Upper lobe of left lung (tissue), 4 donors: ENCODE data around the gene PCDHB12.
"Not testable (repeated sequence)": the region's sequence is repeated elsewhere in the genome, so short reads cannot be mapped to it uniquely, and the experiment has no call there.

Experiments used
- EP300 ChIP-seq, 4 donors: sonication (generic); formaldehyde crosslinking; IDR thresholded peaks; one replicate each; pipeline ENCODE4 v1.5.1; 2017; ENCODE audit warnings: antibody characterized with exemption in 4 of 4, control low read depth in 2 of 4
- POLR2A ChIP-seq, 4 donors: fragments of 450-650 bp; IDR thresholded peaks; one replicate each; pipeline ENCODE4 v1.5.1; 2016 to 2017; ENCODE audit warnings: antibody characterized with exemption in 4 of 4, mild to moderate bottlenecking in 2 of 4
- POLR2AphosphoS5 ChIP-seq, 2 donors: sonication (generic); formaldehyde crosslinking; IDR thresholded peaks; one replicate each; pipeline ENCODE4 v1.5.1; 2017; ENCODE audit warnings: antibody characterized with exemption in 2 of 2
- TF ChIP-seq, protein P1 (sequence below), 6 experiments: fragments of 450-650 bp in 4 of 6; fragments of 200-600 bp in 2 of 6; sonication (generic) in 2 of 6; IDR thresholded peaks; one replicate each; pipeline ENCODE4 v1.5.1; 2016 to 2019; ENCODE audit warnings: antibody characterized with exemption in 6 of 6

DNA sequence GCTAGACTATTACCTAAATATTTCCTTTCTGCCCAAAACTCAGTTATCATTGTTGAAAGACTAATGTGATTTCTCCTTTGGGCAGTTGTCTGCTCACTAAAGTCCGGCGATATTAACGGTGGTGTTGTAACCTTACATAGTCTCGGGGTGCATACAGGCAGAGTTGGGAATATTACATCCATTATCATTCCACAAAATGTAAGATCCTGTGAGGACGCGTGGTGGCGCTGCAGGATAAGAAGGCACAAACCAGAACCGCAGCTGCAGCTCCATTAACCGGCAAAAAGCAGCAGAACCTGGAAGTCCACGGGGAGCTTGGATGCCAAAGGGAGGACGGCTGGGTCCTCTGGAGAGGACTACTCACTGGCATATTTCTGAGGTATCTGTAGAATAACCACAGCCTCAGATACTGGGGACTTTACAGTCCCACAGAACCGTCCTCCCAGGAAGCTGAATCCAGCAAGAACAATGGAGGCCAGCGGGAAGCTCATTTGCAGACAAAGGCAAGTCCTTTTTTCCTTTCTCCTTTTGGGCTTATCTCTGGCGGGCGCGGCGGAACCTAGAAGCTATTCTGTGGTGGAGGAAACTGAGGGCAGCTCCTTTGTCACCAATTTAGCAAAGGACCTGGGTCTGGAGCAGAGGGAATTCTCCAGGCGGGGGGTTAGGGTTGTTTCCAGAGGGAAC lies 5.3 kb downstream of the PCDHB12 start, which contains the start of gene PCDHB13:
- TF ChIP-seq, protein P1, sequence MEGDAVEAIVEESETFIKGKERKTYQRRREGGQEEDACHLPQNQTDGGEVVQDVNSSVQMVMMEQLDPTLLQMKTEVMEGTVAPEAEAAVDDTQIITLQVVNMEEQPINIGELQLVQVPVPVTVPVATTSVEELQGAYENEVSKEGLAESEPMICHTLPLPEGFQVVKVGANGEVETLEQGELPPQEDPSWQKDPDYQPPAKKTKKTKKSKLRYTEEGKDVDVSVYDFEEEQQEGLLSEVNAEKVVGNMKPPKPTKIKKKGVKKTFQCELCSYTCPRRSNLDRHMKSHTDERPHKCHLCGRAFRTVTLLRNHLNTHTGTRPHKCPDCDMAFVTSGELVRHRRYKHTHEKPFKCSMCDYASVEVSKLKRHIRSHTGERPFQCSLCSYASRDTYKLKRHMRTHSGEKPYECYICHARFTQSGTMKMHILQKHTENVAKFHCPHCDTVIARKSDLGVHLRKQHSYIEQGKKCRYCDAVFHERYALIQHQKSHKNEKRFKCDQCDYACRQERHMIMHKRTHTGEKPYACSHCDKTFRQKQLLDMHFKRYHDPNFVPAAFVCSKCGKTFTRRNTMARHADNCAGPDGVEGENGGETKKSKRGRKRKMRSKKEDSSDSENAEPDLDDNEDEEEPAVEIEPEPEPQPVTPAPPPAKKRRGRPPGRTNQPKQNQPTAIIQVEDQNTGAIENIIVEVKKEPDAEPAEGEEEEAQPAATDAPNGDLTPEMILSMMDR (IDR thresholded peaks at IDR 0.05): peak in 3 of 6 experiments; percentile 28 to 29 (median 29)
- TF ChIP-seq POLR2AphosphoS5, POLR2A, EP300 (IDR thresholded peaks at IDR 0.05): not testable (repeated sequence)
